H7 (cell line): ENCODE data around the gene TNPO3. TPM values are rescaled to one million over a fixed set of nuclear protein-coding genes. Genes with fewer than 3 reads are reported as not detected.

Source experiments
- DNase-seq: peaks from one replicate; pipeline ENCODE4 v3.0.0; 2012
- H3K27me3 ChIP-seq: 2 replicates; pipeline ENCODE4 v1.6.0; 2011; ENCODE audit warnings: mild to moderate bottlenecking, low read length; ENCODE audit not compliant: control insufficient read depth, insufficient read depth
- H3K36me3 ChIP-seq: replicated peaks from 2 replicates; pipeline ENCODE4 v1.5.1; 2011; ENCODE audit warnings: low read length; ENCODE audit not compliant: control insufficient read depth, insufficient read depth
- H3K4me3 ChIP-seq: 2 replicates; pipeline ENCODE4 v1.5.1; 2011; ENCODE audit warnings: low read depth, mild to moderate bottlenecking, control low read depth, low read length, moderate library complexity; ENCODE audit not compliant: insufficient read depth
- total RNA-seq: library from RNA; depleted of rRNA; stranded (reverse); fragments of >200 nt; shearing (Covaris generic); gene quantifications from 2 replicates; pipeline ENCODE4 v1.2.3, GENCODE V29; 2014; rRNA removed

The TNPO3 gene
- total RNA-seq = 98.0 and 108 TPM in 2 replicates

DNA sequence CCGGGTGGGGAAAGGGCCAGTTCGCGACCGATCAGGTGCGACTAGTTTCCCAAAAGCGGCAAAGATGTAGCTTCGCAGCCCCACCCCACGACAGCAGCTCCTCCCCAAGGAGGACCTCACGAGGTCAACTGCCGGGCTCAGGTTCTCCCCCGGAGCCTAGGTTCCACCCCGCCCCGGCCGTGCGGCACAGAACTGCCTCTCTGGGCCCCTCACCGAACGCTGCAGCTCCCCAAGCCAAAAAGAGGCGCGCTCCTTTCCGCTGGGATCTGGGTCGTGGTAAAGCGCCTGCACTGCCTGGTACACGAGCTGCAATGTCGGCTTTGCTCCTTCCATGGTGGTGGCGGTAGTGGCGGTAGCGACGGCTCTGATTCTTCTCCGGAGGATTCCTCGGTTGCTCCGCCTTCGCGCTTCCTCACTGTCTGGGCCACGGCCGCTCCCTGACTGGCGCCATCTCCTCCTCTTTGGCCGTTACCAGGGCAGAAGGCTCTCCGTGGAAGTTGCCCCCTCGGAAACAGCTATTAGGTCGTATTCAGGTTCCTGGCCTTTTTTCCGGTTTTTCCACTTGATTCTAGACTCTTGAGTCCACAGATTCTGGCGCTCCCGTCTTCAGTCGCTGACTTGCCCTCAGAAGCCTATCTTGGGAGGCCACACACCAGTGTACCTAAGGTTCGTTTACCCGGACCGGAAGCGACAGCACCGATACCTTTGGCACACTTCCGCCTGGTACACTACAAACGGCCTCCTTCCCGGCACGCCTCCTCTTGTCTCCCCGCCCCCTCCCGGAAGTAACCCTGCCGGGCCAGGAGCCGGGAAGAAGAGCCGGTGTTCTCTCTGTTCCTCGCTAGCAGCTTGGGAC, at the start of gene TNPO3:
TNPO3 (minus strand) TSS at position 674 of the 856 bp plus-strand sequence; CDS start at position 333, 341 bp downstream.
- Histone ChIP-seq H3K36me3 (peaks cover 3% of the 10 kb centered on the region), H3K27me3 (no peaks in the 10 kb centered on the region), H3K4me3 (peak within 1 kb of the TSS; percentile 97)
- peak; percentile 93 for DNase-seq

DNA sequence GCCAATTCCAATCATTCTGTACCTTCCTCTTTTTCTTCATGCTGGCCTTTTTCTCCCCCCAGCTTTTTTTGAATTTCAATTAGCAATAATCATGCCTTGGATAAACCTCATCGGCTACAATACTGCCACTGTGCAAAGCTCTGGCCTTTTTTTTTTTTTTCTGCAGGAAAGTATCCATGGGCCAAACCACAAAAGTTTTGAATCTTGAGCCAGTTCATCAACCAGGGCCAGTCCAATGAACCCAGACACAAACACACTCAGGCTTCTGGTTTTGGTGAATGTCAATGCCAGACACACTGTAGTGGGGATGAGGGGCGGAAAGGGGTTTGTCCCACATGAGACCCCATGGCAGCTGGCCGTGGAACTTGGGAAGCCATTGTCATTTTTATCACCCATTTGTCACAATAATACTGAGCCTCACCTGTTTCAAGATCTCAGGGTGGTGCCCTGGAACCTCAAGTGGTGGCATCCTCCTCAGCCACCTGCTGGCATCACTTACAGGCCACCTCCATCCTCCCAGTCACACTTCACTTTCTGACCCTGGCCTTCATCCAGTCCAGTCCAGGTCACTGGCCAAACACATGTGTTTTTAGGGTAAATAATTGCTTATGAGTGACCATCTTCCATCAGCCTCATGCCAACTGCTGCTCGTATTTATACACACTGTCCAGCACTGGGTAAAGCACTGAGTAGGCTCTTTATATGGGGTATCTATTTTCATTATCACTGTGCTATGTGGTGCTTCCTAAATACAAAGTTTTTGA, 48.8 kb upstream of the TNPO3 start:
- no peaks in the 10 kb centered on the region for H3K36me3 ChIP-seq
- DNase-seq = no peak
- H3K4me3 ChIP-seq = no peak overlapping the region
- no peaks in the 10 kb centered on the region for H3K27me3 ChIP-seq

DNA sequence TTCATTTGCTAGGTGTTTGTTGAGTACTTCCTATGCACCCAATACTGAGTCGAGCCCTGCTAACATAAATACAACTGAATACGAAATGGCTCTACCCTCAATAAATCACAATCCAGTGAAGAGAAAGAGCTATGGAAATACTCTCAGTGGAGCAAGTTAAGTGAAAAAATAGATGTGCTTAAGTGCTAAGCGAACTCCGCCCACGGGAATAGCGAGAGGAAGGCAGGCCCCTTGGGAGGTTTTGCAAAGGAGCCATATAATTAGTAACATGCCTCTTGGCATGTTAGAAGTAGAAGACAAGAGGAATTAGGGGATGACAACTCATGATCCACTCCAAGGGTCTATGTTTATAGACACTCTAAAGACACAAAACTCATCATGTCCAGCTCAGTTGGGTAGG, 46.8 kb upstream of the TNPO3 start:
- DNase-seq = no peak
- H3K4me3 ChIP-seq = no peak overlapping the region
- no peaks in the 10 kb centered on the region for H3K27me3 ChIP-seq
- no peaks in the 10 kb centered on the region for H3K36me3 ChIP-seq

DNA sequence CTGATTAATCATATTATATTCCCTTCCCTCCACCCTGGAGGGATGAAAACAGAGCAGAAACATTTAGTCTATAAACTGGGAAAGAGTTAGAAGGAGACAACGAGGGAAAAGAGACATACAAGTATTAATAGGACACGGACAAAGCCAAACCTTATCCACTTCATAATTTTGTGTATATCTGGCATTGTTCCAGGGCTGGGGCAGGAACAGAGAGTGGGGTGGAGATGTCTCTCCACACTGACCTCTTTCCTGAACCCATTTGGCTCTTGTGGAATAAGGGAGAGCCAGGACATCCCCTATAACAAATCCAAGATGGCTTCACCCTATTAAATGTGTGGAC, 45.9 kb upstream of the TNPO3 start:
- Histone ChIP-seq H3K4me3 (no peak overlapping the region), H3K27me3 (no peaks in the 10 kb centered on the region), H3K36me3 (no peaks in the 10 kb centered on the region)
- no peak for DNase-seq

DNA sequence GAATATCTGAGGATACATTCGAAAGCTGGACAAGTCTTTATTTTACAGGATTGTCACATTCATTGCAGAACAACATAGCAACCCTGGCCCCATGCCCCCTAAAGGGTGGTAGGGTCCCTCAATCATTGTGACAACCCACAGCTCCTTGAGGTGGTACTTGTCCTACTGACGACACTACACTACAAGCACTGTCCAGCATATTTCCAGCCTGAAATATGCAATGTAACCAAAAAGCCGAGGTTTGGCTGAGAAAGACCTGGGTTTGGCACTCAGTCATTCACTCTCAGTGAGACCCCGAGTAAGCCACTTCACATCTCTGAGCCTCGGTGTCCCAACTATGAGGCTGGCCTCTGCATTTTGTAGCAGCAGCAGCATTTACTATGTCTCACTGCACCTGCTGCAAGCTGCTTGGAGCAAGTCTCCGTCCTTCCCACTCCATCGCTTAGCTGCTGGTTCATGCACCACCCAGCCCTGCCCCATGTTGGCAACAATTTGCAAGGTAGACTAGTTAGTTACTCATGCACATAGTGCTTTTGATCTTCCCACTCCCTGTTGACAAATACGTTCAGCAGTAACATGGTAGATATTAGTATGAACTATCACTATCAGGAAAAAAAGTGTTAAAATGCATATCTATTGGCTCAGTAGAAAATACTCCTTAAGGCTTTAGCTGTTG, 43.6 kb upstream of the TNPO3 start:
- Histone ChIP-seq H3K4me3 (no peak overlapping the region), H3K36me3 (no peaks in the 10 kb centered on the region), H3K27me3 (no peaks in the 10 kb centered on the region)
- no peak for DNase-seq

DNA sequence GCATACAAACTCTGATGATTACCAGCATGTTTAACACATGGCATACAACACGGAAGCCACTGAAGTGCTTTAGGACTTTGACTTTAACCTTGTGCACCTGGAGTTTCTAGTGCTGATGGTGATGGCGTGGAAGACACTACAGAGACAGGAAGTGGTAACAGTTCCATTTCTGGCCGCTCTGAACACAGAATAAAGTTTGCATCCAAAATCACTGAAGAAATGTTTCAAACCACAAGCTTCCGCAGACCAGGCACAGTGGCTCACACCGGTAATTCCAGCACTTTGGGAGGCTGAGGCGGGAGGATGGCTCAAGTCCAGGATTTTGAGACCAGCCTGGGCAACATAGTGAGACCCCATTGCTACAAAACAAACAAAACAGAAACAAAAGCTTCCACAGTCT, 40.3 kb upstream of the TNPO3 start:
- Histone ChIP-seq H3K27me3 (no peaks in the 10 kb centered on the region), H3K4me3 (no peak overlapping the region), H3K36me3 (no peaks in the 10 kb centered on the region)
- DNase-seq = no peak

DNA sequence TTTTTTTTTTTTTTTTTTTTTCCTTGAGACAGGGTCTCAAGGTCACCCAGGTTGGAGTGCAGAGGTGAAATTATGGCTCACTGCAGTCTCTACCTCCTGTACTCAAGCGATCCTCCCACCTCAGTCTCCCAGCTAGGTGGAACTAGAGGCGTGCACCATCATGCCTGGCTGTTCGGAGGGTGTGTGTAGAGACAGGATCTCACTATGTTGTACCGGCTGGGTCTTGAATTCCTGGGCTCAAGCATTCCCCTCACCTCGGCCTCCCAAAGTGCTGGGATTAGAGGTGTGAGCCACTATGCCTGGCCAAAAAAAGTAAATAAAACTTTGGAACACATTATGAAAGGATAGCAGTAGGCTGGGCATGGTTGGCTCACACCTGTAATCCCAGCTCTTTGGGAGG, 39.6 kb upstream of the TNPO3 start:
- Histone ChIP-seq H3K27me3 (no peaks in the 10 kb centered on the region), H3K4me3 (no peak overlapping the region), H3K36me3 (no peaks in the 10 kb centered on the region)
- DNase-seq = no peak

DNA sequence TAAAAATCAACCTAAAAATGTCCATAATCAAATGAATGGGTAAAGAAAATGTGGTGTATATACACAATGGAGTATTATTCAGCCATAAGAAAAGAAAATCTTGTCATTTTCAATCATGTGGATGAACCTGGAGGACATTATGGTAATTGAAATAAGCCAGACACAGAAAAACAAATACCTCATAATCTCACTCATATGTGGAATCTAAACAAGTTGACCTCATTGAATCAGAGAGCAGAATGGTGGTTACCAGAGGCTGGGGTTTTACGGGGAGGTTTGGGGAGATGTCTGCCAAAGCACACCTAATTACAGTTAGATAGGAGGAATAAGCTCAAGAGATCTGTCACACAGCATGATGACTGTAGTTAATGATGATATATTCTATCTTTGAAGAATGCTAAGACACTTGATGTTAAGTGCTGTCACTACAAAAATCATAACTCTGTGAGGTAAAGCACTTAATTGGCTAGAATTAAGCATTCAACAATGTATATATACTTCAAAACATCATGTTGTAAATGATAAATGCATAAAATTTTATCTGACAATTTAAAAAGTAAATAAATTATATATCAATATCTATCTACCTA, 39.1 kb upstream of the TNPO3 start:
- no peak for DNase-seq
- Histone ChIP-seq H3K4me3 (no peak overlapping the region), H3K36me3 (no peaks in the 10 kb centered on the region), H3K27me3 (no peaks in the 10 kb centered on the region)

DNA sequence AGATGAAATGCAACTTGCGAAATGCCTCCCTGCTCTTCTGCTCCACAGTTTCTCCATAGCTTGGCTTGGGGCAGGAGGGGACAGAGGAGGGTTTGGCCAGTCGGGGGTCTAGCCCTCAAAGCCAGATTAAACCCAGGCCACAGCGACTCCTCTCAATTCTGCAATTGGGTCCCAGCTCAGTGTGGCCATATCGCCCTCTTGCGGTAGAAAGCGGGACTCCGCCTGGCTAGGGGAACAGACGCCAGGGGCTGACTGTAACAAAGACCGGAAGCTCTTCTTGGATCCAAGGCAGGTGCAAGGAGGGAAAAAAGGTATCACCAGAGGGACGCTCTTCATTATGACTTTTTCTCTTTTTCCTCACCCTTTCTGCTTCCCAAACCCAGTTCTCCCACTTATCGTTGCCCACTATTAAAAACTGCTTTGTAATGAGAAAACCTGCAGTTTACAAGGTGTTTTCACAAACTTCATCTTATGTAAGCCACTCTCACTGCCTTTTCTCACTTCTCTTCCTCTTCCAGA, 36.6 kb upstream of the TNPO3 start:
- no peaks in the 10 kb centered on the region for H3K27me3 ChIP-seq
- no peak overlapping the region for H3K4me3 ChIP-seq
- H3K36me3 ChIP-seq = no peaks in the 10 kb centered on the region
- peak; percentile 88 for DNase-seq

DNA sequence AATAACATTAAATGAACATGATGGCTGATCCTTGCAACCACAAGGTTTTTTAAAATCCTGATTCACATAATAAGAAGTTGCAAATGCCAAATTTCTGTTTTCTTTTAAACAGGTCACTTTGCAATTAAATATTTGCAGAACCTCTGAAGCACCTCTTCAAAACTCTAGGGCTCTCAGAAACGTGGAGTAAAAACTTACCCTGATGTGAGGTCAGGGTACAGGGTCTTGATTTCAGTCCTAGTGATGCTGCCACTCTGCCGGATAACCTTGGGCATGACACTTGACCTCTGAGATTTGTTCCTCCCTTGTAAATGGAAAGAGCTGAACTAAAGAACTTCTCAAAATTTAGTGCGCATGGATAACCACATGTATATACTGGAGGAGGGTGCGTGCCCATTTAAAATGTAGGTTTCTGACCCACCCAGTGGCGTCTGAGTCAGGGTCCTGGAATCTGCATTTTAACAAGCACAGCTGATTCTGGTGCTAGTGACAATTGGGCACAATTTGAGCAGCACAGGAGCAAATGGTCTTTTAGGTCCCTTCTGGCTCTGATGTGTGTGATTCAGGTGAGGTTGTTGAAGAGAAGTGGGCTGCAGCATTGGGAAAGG, 35.5 kb upstream of the TNPO3 start:
- Histone ChIP-seq H3K4me3 (no peak overlapping the region), H3K36me3 (no peaks in the 10 kb centered on the region), H3K27me3 (no peaks in the 10 kb centered on the region)
- DNase-seq = no peak

DNA sequence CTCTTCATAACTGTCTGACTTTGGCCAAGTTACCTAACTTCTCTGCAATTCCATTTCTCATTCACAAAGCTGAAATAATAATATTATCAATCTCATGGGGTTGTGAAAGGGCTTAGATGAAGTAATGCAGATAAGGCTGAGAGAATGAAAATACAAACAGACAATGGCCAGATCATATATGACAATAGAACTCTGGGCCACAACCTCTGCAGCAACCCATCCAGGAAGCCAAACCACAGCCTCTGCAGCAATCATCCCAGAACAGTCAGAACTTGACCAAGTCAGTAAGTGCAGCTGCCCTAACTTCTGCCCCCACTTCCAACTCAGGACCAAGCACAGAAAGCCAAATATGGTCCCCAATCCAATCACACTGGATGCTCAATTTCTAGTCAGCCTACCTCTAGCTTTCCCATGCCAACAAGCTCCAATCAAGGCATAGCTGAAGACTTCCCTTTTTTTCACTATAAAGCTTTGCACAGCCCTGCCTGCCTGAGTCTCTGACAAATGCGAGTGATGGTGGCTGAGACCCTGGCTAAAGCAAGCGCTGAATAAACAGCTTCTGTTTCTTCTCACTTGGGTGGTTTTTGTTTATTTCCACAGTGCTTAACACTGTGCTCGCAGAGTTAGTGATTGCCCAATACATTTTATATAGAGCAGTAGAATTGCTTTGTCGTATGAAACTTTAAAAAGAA, 34.8 kb upstream of the TNPO3 start:
- Histone ChIP-seq H3K36me3 (no peaks in the 10 kb centered on the region), H3K27me3 (no peaks in the 10 kb centered on the region), H3K4me3 (no peak overlapping the region)
- DNase-seq = no peak

DNA sequence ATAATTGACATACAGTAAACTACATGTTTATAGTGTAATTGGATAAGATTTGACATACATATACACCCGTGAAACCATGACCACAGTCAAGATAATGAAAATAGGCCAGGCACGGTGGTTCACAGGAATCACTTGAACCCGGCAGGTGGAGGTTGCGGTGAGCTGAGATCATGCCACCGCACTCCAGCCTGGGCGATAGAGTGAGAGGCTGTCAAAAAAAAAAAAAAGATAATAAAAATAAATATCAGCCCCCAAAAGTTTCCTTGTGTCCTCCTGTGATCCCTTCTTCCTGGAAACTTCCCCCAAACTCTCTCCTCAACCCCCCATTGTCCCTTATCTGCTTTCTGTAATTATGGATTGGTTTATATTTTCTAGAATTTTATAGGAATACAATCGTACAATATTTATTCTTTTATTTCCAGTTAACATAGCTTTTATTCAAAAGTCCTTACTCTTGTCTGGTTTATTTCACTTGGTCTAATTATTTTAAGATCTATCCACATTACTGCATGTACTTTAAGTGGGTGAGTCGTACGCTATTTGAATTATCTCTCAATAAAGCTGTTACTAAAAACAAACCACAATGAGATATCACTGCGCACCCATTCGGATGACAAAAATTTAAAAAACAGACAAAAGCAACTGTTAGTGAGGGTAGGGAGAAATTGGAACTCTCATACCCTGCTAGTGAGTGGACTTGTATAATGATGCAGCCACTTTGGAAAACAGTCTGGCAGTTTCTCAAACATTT, 30.1 kb upstream of the TNPO3 start:
- DNase-seq = no peak
- H3K36me3 ChIP-seq = no peaks in the 10 kb centered on the region

DNA sequence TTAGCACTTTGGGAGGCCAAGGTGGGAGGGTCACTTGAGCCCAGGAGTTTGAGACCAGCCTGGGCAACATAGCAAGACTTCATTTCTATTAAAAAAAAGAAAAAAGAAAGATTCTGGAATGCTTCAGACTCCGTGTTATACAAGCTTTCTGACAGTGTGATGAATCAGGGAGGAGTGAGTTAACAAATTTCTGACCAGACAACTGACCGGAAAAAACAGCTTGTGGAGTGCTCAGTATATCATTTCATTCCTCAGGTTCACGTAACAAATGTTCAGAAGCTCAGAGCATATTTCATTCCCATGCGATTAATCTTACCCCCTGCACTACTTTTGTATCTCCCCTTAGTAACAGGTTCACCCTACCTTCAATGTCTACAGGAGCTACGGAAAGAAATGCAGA, 28.6 kb upstream of the TNPO3 start:
- DNase-seq = no peak
- H3K36me3 ChIP-seq = no peaks in the 10 kb centered on the region
- H3K27me3 ChIP-seq = no peaks in the 10 kb centered on the region
- H3K4me3 ChIP-seq = no peak overlapping the region

More for the DNA sequence above, 30.1 kb upstream of the TNPO3 start:
- Histone ChIP-seq H3K27me3 (no peaks in the 10 kb centered on the region), H3K4me3 (no peak overlapping the region)
